D721Med (cell line): ENCODE measurements around the gene IQCM.

Experiments
- DNase-seq: peaks from one replicate; pipeline ENCODE4 v3.0.0; 2011; ENCODE audit warnings: low spot score; ENCODE audit not compliant: insufficient read length
- FAIRE-seq: peaks from 2 replicates; lab custom pipeline; 2011; peaks lifted over from hg19 to GRCh38; lab: Jason Lieb, UNC
- CTCF ChIP-seq: IDR thresholded peaks from 2 replicates; pipeline ENCODE4 v1.5.1; 2012; ENCODE audit warnings: mild to moderate bottlenecking, control low read depth; ENCODE audit not compliant: insufficient read depth; ENCODE audit errors: missing control alignments

The IQCM gene

GRCh38 chr4:149574971-149575370, 240.7 kb downstream of the IQCM start:
- no peak for DNase-seq
- TF ChIP-seq CTCF, result no peak
- no peak for FAIRE-seq

GRCh38 chr4:149572716-149573115, 242.9 kb downstream of the IQCM start:
- no peak for DNase-seq
- no peak for FAIRE-seq
- no peak for TF ChIP-seq CTCF

GRCh38 chr4:149555799-149556198, 259.8 kb downstream of the IQCM start:
- no peak for FAIRE-seq
- no peak for DNase-seq
- no peak for TF ChIP-seq CTCF

DNA sequence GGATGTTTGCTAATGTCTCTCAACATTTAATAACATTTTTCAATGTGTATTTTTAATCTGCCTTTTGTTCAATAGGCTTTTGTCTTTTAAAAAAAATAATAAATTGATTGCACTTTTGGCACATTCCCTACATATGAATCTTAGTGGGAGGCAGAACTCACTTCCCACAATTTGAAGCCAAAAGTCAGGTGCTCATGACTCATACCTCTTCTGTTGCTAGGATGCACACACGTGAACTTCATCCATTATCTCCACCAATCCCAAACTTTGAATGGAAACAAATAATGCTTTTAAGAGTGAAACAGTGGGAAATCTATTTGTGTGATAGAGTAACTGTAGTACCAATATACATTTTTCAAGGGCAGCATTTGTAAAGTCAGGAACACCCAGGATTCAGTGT, 260.5 kb downstream of the IQCM start:
- FAIRE-seq (no peak), DNase-seq (no peak)
- TF ChIP-seq CTCF, result no peak

DNA sequence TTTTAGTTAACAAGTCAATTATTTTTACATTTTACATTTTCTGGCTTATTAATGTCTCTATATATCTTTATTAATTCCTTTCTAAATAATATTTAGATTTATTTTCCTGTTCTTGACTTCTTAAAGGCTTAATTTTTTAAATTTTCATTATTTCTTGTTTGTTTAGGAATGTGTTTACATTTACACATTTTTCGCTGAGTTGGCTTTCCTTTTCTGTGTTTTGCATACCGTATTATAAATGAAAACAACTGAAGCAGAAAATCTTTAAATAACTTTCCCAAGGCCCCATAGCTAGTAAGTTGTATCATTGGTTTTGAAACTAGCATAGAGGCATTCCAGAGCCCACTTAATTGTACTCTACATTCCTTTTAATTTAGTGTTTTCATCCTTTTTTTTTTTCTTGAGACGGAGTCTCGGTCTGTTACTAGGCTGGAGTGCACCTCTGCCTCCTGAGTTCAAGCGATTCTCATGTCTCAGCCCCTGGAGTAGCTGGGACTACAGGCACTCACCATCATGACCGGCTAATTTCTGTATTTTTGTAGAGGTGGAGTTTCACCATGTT, 261.6 kb downstream of the IQCM start:
- FAIRE-seq, result no peak
- no peak for TF ChIP-seq CTCF
- no peak for DNase-seq

DNA sequence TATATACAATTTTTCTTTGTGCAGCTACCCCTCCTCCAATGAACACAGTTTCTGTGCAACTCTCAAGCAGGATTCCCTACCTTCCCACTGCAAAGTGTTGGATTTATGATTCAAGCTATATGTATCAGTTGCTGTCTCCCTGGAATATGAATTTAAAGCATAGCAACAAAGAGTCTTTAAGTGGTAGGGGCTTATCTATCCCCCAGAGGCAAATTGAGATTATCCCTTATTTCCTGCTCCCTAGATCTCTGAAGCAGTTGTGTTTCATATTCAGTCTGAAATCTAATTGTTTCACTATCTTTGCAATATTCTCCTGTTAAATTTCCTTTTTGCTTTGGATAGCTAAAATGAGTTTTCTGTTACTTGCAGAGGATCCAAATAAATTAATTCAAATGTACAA, 263.0 kb downstream of the IQCM start:
- DNase-seq, result no peak
- no peak for TF ChIP-seq CTCF
- FAIRE-seq, result peak; percentile 71

DNA sequence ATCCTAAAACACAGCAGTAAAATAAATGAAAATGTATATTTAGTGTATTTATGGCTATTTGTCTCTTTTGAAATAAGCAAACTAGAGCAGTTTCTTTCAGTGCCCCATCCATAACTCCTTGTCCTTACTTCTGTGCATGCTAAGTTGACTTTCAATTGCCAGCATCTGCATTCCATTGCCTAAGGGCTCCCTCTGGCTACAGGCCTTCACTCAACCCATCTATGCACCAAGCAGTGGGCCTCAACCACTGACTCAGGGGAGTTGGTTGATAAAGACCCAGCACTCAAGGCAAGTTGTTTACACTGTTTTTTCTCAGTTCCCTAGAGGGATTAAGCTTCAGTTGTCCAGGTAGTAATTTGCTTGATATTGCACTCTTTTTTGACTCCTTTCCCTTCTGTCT, 265.7 kb downstream of the IQCM start:
- DNase-seq, result no peak
- FAIRE-seq, result no peak

More for the DNA sequence above, 265.7 kb downstream of the IQCM start:
- peak; percentile 59 for TF ChIP-seq CTCF
